CD4-positive, alpha-beta T cell treated with Interleukin-2 at 100 ng/mL for 4 hours (primary cell): ENCODE measurements around the gene DEFB132.

ENCODE experiments used
- DNase-seq: peaks from one replicate; pipeline ENCODE4 v3.0.0-alpha.2; 2020; ENCODE audit warnings: low spot score

DEFB132 gene

DNA sequence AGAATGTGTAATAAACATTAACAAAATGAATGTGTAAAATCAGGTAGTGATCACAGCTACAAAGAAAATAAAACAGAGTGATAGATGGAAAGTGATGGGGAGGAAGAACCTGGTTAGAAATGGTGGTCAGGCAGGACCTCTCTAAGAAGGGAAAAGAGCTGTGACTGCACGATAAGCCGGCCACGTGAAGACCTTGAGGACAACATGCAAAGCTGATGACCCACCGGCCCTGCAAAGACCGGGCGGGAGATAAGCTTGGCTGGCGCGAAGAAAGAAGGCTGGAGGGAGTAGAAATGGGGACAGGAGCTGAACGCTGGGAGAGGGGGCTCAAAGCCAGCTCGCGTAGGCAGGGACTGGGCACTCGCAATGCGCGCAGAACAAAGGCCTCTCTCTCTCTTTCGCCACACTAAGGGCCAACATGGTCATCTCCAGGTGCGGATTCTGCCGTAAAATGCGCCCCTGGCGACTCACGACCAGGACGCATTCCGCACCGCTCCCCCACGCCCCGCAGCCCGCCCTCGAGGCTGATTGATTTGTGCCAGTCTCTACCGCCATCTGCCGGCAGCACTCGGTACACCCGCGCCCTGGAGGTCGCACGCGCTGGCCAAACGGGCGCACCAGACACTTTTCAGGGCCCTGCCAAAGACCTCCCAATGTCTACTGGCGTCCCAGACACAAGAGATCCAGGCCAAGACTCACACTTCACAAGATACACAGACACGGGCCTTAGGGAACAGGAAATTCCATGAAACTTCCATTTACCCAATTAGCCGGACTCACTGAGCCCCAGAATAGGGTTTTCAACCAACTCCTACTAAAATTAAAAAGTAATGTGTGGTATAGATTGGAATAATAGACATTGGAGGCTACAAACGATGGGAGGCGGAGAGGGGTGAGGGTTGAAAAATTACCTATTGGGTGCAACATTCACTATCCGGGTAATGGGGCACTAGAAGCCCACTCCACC, 9.4 kb downstream of the DEFB132 start:
- peak; percentile 86 for DNase-seq

DNA sequence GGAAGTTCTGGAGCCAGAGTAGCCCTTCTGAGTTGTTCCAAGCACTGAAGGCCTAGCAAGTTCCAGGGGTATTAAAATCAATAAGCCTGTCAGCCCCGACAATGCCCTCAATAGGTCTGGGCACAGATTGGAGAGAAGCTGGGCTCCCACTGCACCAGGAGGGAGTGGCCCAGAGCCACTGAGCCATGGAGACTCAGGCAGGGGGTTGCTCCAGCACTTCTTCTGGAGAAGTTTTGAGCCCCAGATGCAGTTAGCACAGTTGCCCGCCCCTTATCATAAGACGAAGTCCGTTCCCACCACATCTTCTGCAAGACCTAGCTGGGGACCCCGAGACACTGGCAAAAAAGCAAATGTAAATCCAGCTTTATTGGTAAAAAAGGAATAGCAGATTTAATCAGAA, 13.0 kb downstream of the DEFB132 start:
- no peak for DNase-seq

DNA sequence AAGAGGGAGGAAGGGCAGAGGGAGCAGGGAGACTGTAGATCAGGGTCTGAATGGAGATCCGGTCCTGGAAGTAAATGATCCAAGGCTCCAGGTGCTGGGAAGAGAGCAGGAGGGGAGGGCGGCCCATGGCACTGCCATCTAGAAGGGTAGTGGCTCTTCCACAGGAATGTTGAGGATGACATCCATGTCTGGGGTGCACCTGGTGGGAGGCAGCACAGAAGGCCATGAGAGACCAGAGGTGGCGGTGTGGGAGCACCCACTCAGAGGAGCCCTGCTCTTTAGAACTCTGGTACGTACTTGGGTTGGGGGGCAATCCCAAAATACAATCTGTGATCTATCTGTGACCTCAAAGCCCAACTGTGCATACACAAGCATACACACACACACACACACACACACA, 13.5 kb downstream of the DEFB132 start:
- DNase-seq, result no peak

DNA sequence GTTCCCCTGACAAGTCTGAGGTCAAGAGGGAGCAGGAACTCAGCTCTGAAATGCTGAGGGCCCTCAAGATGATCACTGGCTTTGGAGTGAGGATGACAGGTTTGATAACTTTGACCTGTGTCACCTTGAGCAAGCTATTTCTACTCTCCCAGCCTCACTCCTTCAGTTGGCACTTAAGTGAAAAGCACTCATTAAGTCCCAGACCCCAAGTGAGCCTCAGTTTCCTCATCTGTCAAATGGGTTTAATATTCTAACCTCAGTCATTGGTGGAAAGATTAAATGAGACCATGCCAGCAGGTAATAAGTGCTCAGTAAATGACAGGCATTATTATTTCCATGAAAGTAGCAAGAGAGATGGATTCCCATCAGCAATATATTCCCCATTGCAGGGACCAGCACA, 14.0 kb downstream of the DEFB132 start:
- no peak for DNase-seq

DNA sequence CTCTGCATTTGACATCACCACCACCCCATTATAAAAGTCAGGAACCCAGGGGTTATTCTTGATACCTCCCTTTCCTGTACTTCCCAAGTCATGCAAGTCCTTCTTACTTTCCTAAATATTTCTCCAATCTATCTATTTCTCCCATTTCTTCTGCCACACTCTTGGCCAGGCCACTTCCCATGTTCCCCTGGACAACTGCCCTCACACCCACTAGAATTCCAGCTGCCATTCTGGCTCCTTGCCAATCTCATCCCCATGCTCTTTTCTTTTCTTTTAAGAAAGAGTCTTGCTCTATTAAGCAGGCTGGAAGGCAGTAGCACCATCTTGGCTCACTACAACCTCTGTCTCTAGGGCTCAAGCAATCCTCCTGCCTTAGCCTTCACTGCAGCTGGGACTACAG, 15.2 kb downstream of the DEFB132 start:
- DNase-seq, result no peak

DNA sequence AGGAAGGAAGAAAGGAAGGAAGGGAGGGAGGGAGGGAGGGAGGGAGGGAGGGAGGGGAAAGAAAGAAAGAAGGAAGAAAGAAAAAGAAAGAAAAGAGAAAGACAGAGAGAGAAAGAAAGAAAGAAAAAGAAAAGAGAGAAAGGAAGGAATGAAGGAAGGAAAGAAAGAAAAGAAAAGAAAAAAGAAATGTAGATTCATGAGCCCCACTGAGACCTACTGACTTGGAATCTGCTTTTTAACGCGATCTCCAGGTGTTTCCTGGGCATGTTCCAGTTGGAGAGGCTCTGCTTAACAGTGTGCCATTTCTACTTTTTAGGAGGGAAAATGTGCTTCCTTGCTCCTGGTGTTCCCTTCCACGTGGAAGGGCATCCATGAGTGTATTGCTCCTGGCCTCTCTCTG, 16.4 kb downstream of the DEFB132 start:
- DNase-seq, result no peak

DNA sequence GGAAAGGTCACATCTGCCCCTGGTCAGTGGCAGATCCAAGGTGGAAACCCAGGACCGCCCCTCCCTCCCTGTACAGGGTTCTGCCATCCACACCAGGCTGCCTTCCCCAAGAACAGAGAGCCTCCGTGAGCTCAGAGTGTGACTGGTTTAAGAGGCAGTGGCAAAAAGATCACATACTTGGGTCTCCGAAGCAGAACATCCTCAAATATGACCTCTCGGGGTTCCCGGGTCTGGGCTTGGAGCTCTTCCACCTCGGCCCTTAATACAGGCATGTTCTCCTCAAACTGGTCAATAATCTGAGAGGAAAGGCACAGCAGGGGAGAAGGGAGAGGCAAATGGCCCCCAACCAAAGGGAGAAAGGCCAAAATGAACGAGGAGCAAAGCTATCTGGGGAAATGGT, 18.3 kb downstream of the DEFB132 start:
- no peak for DNase-seq

DNA sequence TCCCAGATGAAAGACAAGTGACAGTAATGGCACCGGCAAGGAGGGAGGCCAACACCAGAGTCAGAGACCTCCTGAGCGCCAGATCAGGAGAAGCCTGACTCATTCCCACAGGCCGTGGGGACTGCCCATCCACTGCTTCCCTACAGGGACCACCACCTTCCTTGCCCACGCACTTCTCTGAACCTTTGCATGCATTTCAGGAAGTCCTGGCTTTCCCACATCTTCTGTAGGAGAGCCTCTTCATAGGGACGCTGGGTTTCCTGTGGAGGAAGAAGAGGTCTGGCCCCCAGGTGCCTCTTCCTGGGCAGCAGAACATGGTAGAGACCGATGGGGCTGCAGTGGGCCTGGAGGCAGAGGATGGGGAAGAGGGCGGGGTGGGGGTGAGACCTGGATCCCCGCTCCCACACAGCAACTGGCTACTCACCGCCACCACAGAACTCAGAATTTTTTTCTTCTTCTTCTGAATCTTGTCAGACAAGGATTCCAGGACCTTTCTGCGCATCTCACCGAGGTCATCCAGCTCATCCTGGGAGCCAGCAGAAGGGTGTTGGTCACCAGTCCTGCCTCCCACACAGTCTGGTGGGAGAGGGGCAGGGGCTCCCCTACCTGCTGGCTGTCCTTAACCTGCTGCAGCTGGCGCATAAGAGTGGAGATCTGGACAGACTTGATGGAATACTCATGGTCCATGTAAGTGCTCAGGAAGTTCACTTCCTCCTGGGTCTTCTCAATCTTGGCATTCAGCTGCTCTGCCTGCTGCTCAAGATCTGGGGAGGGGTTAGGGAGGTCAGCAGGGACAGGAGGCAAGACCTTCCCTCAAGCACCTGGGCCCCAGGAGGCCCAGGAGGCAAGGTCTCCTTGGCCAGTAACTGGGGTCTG, 19.3 kb downstream of the DEFB132 start:
- DNase-seq, result no peak

DNA sequence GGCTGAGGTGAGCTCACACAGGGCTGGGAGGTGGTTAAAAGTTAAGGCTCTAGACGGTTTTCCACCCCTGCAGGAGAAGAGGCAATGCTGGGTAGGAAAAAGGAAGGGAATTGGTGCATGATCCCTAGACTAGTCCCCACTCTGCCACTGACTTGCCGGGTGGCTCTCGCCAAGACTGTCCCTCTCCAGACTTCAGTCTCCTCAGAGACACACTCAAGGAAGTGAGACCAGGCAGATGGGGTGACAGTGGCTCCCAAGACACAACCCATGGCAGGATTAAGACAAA, 19.9 kb downstream of the DEFB132 start:
- DNase-seq, result no peak

DNA sequence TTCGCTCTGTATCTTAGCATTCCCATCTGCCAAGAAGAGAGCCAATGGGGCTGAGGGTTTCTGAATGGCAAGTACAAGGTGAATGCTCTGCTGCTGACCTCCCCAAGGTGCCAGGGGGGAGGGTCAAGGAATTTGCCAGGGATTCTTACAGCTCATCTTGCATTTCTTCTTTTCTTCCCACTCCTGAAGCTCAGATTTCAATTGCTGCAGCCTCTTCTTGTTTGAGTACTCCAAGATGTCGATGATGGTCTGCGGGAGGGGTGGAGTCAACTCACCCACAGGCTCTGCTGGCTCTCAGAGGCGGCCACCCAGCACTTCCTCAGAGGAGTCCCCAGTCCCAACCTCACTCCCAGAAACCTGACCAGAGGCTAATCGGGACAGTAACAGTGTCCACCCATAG, 20.7 kb downstream of the DEFB132 start:
- no peak for DNase-seq

DNA sequence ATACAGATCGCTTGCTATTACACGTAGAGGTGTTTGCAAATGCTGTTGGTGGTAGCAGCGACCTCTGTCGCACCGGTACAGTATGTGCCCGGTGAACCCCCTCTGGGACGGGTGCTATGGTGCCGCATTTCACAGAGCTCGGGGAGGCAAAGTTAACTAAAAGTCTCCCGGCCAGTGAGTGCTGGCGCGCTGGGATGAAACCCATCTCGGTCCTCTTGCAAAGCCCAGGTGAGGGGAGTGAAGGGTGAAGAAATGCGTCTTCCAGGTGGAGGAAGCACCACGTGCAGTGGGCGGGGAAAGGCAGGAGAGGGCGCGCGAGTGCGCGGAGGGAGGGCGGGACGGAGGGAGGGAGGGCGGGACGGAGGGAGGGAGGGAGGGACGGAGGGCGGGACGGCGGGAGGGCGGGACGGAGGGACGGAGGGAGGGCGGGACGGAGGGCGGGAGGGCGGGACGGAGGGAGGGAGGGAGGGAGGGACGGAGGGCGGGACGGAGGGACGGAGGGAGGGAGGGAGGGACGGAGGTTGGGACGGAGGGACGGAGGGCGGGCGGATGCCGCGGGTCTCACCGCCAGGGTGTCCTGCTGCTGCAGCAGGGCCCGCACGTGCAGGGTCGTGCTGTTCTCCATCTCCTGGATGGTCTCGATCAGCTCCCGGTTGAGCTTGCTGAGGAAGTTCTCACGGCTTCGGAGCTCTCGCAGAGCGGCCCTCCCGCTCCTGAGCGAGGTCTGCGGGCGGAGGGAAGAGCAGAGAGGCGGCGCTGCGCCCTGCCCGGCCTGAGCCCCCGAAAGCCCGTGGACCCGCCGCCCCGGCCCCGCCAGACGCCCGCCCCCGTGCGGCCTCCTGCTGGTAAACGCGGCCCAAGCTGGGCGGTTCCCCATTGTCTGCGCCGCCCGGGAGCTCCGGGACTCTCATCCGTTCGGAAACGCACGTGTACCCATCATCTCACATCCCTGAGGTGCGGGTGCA, 21.4 kb downstream of the DEFB132 start:
- DNase-seq, result peak; percentile 61

DNA sequence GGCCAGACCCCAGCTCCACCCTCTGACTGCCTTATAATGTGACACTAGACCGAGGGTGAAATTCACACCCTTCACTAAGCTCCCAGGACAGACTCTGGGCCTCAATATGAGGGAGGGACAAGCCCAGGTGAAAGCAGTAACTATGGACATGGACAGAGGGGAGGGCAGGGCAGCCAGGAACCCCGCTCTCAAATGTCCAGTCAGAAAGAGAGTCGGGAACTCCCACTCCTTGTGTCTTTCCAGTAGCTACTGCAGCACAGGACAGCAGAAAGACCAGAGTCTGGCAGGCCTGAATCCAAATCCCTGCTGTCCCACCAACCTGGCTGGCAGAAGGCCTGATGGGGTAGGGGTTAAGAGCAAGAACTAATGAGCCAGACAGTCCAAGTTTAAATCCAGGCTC, 26.6 kb downstream of the DEFB132 start:
- no peak for DNase-seq

DNA sequence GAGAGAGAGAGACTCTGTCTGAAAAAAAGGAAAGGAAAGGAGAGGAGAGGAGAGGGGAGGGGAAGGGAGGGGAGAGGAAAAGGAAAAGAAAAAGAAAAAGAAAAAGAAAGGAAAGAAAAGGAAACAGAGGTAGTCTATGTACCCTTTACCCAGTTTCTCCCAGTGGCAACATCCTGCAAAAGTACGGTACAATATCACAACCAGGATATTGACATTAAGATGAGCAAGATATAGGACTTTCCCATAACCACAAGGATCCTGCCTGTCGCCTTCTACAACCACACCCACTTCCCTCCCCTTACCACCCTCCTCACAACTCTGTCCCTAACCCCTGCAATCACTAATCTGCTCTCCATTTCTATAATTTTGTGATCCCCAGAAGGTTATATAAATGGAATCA, 29.0 kb downstream of the DEFB132 start:
- DNase-seq, result no peak

DNA sequence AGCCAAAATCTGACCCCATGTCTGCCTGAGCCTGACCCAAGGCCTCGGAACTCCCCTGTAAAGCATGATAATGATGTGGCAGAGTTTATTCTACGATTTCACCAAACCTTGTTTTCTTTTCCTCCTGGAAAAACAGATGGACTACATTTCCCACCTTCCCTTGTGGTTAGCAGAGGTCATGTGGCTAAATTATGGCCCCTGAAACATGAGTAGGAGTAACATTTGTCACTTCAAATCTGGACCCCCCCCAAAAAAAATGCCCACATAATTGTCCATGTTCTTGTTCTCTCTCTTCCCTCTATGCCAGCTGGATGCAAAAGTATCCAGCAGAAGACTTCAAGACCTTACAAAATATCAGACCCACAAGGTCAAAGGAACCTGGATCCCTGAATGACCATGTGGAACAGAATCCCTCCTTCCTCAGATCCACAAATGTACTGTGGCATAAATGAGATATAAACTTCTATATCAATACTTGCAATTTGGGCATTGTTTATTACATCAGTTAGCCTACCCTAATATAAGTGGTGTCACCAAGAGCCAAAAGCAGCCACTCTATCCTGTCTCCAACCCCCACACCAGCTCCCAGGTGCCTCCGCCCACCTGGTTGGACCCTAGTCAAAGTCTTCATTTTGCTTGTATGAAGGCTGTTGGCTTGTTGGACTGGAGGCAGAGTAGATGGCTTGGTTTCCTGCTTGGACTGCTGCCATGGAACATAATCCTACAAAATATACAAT, 31.6 kb downstream of the DEFB132 start:
- no peak for DNase-seq

DNA sequence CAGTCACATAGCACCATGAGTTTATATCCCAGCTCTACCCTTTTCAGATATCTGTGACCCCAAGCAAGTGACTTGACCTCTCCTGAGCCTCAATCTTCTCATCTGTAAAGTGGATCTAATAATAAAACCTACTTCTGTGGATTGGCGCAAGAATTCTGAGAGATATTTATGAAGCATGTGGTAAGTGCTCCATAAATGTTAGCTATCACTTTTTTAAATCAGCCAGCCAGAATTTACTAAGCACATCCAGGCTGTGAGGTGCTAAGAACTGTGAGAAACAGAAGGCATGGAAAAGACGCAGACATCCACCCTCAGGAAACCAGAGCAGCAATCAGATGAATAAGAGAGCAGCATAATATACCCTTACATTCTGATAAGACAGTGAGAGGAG, 32.2 kb downstream of the DEFB132 start:
- DNase-seq, result no peak

DNA sequence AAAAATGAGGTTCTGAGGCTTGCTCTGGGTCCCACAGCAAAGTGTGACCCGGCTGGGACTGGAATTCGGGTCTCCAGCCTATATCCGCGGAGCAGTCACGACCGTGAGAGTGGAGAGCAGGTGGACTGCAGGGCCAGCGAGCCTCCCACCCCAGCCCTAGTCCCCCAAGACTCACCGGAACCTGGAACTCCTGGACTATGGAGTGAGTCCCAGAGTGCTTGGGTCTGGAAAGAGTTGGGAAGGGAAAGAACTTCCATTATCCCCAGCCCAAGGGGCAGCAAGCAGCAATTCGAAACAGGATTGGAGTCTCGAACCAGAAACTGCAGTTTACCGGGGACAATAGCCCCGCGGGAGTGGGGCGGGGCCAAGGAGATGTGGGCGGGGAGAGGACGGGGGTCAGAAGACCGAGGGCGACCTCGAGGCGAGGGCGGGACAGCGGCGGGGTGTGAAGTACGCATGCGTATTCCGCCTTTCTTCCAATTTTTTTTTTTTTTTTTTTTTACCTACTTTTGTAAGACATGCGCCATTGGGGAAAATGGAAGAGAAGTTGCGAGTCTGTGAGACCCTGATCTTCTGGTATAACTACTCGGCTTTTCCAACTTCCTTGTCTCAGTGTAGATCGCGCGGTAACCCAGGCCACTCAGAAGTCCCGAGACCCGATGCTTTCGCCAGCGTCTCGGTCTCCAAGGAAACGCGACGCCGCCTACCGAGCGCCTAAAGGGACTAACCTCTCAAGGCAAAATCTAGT, 32.7 kb downstream of the DEFB132 start, which contains the start of gene C20orf96:
TSS of gene C20orf96 (minus strand) at position 667 of the 748 bp plus-strand sequence. CDS start at position 527, 140 bp downstream.
- DNase-seq, result peak; percentile 87

DNA sequence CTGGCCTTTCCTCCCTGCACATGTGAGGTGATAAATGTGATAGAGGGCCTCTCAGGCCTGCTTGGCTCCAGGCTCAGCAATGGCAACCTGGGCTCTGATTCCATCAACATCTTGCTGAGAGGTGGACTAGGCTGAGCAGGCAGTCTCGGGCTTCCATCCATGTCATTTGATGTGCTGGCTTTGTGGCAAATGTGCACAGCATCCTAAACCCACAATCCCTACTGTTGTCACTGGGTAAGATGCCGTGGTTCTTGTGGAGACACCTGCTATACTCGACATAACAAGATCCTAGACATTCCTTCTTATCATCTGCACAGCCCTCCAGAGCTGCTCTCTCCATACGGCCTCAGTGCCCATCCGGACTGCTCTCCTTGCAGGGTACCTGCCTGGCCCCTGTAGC, 37.1 kb downstream of the DEFB132 start:
- no peak for DNase-seq

DNA sequence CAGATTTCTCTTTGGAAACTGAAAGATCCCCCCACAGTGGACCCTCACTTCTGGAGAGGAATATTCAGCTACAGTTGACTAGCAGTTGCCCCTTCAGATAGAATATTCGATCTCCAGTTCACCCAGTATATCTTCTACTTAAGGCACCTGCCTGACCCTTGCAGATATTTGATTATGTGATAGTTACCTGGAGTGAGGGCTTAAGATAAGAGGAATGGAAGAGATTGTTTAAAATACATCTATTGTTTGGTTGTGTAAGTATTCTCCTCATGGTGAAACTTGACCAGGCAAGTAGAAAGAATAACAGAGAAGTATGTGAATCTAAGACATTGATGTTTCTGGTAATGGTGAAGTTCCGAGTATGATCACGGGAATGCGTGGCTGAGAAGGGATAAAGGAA, 38.3 kb downstream of the DEFB132 start:
- no peak for DNase-seq

DNA sequence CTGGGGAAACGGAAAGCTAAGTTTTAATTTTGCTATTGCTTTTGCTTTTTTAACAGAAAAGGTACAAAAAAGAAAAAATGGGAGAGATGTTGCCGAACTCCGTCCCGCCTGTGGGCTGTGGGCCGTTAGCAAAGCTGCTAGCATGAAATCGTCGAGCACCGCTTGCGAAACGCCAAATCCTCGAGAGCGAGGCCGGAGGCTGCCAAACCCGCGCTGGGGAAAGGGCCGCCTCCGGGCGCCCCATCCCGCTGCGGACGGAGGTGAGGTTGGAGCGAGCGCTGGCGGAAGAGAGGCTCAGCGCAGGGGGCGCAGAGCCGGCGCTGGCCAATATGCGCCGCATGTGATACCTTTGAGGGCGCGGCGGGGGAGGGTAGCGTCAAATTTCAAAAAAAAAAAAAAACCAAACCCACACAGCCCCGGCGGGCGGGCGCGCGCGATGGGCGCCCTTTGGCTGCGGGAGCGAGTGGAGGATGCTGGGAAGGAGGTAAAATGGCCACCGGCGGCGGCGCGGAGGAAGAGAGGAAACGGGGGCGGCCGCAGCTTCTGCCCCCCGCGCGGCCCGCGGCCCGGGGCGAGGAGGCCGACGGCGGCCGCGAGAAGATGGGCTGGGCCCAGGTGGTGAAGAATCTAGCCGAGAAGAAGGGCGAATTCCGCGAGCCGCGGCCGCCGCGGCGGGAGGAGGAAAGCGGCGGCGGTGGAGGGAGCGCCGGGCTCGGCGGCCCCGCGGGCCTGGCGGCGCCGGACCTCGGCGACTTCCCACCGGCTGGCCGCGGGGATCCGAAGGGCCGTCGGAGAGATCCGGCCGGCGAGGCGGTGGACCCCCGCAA, 39.8 kb downstream of the DEFB132 start, which contains the start of gene ZCCHC3:
TSS of gene ZCCHC3 (plus strand) at position 473 of the 827 bp plus-strand sequence. CDS start at position 490, 17 bp downstream.
- DNase-seq, result peak; percentile 79
